Erythroblast (primary cell): Measurements from ENCODE around the gene ASPM.

Experiments
- GATA1 ChIP-seq: IDR thresholded peaks from 2 replicates; pipeline ENCODE4 v1.6.1; 2011; ENCODE audit warnings: low read depth, mild to moderate bottlenecking, control low read depth, low read length, moderate library complexity
- POLR2A ChIP-seq: IDR thresholded peaks from 2 replicates; pipeline ENCODE4 v1.6.1; 2011; ENCODE audit warnings: mild to moderate bottlenecking, low read length

- no peak for TF ChIP-seq POLR2A
- no peak for TF ChIP-seq GATA1
Observed at GRCh38 chr1:197100677-197101076, 45.8 kb downstream of the ASPM start.
